ENCODE results near the gene EIF3F. TPM values are rescaled to one million over a fixed set of nuclear protein-coding genes. Genes with fewer than 3 reads are reported as not detected.
A peak's percentile ranks its signal among the peaks of the same experiment; 100 is the strongest.

EIF3F gene
- polyA plus RNA-seq, 3 donors, result 179 to 286 (median 243) TPM

GRCh38 chr11:8017894-8018483 is 30.9 kb downstream of the EIF3F start:
- peaks cover 51 to 65% (median 60%) of the 10 kb centered on the region in 3 donors for H3K27me3 Mint-ChIP-seq (ENCODE audit: low read depth in 3 of 3)
- intact Hi-C loops (cut with micrococcal nuclease), result no loop called here
- H3K9me3 ChIP-seq (replicated peaks in 1 of 2; ENCODE audit: control insufficient read depth in 1 of 2, insufficient read depth in 1 of 2, low read length in 2 of 2), result peaks cover 0 to 21% of the 10 kb centered on the region in 2 donors
- H3K27ac Mint-ChIP-seq, result peak overlapping the region in 1 of 7 donors; percentile 5
- peaks cover 0 to 8% of the 10 kb centered on the region in 2 donors for H3K4me1 ChIP-seq (ENCODE audit: control insufficient read depth in 1 of 2, insufficient read depth in 2 of 2, low read length in 2 of 2)
- TF ChIP-seq, protein P1, sequence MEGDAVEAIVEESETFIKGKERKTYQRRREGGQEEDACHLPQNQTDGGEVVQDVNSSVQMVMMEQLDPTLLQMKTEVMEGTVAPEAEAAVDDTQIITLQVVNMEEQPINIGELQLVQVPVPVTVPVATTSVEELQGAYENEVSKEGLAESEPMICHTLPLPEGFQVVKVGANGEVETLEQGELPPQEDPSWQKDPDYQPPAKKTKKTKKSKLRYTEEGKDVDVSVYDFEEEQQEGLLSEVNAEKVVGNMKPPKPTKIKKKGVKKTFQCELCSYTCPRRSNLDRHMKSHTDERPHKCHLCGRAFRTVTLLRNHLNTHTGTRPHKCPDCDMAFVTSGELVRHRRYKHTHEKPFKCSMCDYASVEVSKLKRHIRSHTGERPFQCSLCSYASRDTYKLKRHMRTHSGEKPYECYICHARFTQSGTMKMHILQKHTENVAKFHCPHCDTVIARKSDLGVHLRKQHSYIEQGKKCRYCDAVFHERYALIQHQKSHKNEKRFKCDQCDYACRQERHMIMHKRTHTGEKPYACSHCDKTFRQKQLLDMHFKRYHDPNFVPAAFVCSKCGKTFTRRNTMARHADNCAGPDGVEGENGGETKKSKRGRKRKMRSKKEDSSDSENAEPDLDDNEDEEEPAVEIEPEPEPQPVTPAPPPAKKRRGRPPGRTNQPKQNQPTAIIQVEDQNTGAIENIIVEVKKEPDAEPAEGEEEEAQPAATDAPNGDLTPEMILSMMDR (IDR thresholded peaks at IDR 0.05), result no peak
- no peak overlapping the region for H2AFZ ChIP-seq (ENCODE audit: insufficient read depth, low read depth, low read length, poor library complexity, severe bottlenecking)
- no peak overlapping the region for H3K27ac ChIP-seq (ENCODE audit: low read depth in 1 of 2, low read length in 2 of 2)
- H4K20me1 ChIP-seq (ENCODE audit: insufficient read depth, low read length), result no peaks in the 10 kb centered on the region
- no peak overlapping the region for H3K9ac ChIP-seq (ENCODE audit: insufficient read depth, low read length, poor library complexity, severe bottlenecking)
- H3K4me3 ChIP-seq (replicated peaks in 1 of 3; ENCODE audit: low read depth in 2 of 3, low read length in 3 of 3), result no peak overlapping the region
- H3K4me3 Mint-ChIP-seq, result peak overlapping the region in 1 of 2 donors; percentile 80
- no peak for DNase-seq
- H3K36me3 ChIP-seq (replicated peaks in 1 of 2; ENCODE audit: control insufficient read depth in 1 of 2, insufficient read depth in 2 of 2, low read length in 2 of 2), result no peaks in the 10 kb centered on the region
- WGBS (ENCODE audit: insufficient coverage), result 61% methylated on average over 4 of the region's 13 CpGs
- H3K36me3 Mint-ChIP-seq, result peaks cover 0 to 5% of the 10 kb centered on the region in 2 donors
- peaks cover 10% of the 10 kb centered on the region for H3K4me1 Mint-ChIP-seq
- H3K4me2 ChIP-seq (replicated peaks; ENCODE audit: extremely low read depth, low read length, poor library complexity, severe bottlenecking), result no peak overlapping the region
- H3K27me3 ChIP-seq (ENCODE audit: control insufficient read depth in 2 of 2, insufficient read depth in 2 of 2, low read length in 2 of 2), result peaks cover 48 to 61% of the 10 kb centered on the region in 2 donors
- no peaks in the 10 kb centered on the region for H3K79me2 ChIP-seq (ENCODE audit: insufficient read depth, low read length)
- peaks cover 0 to 7% (median 5%) of the 10 kb centered on the region in 7 donors for H3K9me3 Mint-ChIP-seq

DNA sequence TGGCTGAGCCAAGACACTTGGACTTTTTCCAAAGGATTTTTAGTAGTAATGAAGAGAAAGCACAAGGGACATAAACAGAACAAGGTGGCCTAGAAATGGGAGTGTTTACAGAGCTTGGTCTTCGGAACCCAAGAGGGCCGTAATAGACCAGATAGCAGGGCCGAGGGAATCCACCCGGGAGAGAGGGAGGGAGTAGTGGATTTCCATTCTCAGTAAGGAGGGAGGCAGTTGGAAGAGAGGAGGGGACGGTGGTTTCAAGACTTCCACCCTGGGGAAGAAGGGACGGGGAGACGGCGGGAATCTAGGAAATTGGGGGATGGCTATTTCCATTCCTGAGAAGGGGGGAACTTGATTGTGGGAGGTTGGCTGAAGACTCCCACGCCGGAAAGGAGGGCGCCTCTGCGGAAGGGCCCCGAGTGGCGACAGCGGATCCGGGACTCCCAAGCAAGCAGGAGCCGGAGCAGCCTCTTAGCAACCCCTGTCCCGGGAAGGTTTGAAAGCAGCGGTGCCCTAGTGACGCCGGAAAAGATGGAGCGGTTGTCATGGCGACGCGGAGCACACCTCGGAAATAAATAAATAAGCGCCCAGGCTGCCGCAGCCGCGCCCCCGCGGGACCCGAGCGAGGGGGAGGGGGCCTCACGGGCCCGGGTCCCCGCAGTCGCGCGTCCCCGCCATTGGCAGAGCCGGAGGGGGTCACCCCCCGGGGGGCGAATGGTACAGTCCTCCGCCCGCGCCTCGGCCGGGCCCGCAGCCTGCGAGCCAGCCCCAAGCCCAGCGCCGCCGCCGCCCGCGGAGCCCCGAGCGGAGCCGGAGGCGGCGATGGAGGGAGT is 31.6 kb downstream of the EIF3F start:
- H3K36me3 Mint-ChIP-seq, result peaks cover 0 to 5% of the 10 kb centered on the region in 2 donors
- H3K9me3 Mint-ChIP-seq, result peaks cover 0 to 7% (median 5%) of the 10 kb centered on the region in 7 donors
- WGBS (ENCODE audit: insufficient coverage), result 3% methylated on average over 62 of the region's 62 CpGs
- peak overlapping the region; percentile 35 for H2AFZ ChIP-seq (ENCODE audit: insufficient read depth, low read depth, low read length, poor library complexity, severe bottlenecking)
- no peak overlapping the region for H3K9ac ChIP-seq (ENCODE audit: insufficient read depth, low read length, poor library complexity, severe bottlenecking)
- peak overlapping the region; percentile 58 for H3K4me2 ChIP-seq (replicated peaks; ENCODE audit: extremely low read depth, low read length, poor library complexity, severe bottlenecking)
- peak overlapping the region; percentile 61 to 80 for H3K4me3 Mint-ChIP-seq
- no peaks in the 10 kb centered on the region for H4K20me1 ChIP-seq (ENCODE audit: insufficient read depth, low read length)
- H3K27ac ChIP-seq (ENCODE audit: low read depth in 1 of 2, low read length in 2 of 2), result no peak overlapping the region
- H3K79me2 ChIP-seq (ENCODE audit: insufficient read depth, low read length), result no peaks in the 10 kb centered on the region
- no peak overlapping the region for H3K4me3 ChIP-seq (replicated peaks in 1 of 3; ENCODE audit: low read depth in 2 of 3, low read length in 3 of 3)
- peaks cover 0 to 21% of the 10 kb centered on the region in 2 donors for H3K9me3 ChIP-seq (replicated peaks in 1 of 2; ENCODE audit: control insufficient read depth in 1 of 2, insufficient read depth in 1 of 2, low read length in 2 of 2)
- peaks cover 10% of the 10 kb centered on the region for H3K4me1 Mint-ChIP-seq
- DNase-seq, result no peak
- peaks cover 0 to 8% of the 10 kb centered on the region in 2 donors for H3K4me1 ChIP-seq (ENCODE audit: control insufficient read depth in 1 of 2, insufficient read depth in 2 of 2, low read length in 2 of 2)
- intact Hi-C loops (cut with micrococcal nuclease), result no loop called here
- TF ChIP-seq, protein P1 (IDR thresholded peaks at IDR 0.05), result no peak
- peaks cover 49 to 65% (median 57%) of the 10 kb centered on the region in 3 donors for H3K27me3 Mint-ChIP-seq (ENCODE audit: low read depth in 3 of 3)
- H3K27me3 ChIP-seq (ENCODE audit: control insufficient read depth in 2 of 2, insufficient read depth in 2 of 2, low read length in 2 of 2), result peaks cover 48 to 61% of the 10 kb centered on the region in 2 donors
- H3K36me3 ChIP-seq (replicated peaks in 1 of 2; ENCODE audit: control insufficient read depth in 1 of 2, insufficient read depth in 2 of 2, low read length in 2 of 2), result no peaks in the 10 kb centered on the region
- H3K27ac Mint-ChIP-seq, result peak overlapping the region in 1 of 7 donors; percentile 75
